NOMO-1 treated with dmso at 0.1 percent for 144 hours (cell line): ENCODE measurements around the gene TSEN34.
A peak's percentile ranks its signal among the peaks of the same experiment; 100 is the strongest.

Source experiments
- DNase-seq: peaks from one replicate; lab custom pipeline; 2025; ENCODE audit not compliant: unreplicated experiment; lab: John Stamatoyannopoulos, UW

TSEN34 gene

DNA sequence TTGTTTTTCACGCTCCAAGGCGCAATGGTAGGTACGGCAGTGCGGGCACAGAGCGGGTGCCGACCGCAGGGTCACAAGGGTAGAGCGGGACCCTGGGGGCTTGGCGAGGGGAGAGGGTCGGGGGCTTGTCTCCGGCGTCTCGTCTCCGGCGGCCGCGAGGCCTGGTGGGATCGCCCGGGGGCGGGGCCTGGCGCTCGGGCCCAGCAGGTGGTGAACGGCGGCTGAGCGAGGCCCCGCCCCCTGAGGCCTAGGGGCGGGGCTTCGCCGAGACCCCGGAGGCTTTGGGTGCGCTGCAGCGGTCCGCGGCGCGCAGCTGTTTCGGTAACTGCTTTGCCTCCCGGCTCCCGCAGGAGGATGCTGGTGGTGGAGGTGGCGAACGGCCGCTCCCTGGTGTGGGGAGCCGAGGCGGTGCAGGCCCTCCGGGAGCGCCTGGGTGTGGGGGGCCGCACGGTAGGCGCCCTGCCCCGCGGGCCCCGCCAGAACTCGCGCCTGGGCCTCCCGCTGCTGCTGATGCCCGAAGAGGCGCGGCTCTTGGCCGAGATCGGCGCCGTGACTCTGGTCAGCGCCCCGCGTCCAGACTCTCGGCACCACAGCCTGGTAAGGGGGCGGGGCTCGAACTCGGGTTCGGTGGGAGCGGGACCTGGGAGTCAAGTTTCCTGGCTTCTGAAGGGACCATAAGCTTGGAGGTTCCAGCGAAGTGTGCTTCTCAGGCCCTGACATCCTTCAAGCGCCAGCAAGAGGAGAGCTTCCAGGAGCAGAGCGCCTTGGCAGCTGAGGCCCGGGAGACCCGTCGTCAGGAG, at the start of gene TSEN34:
Gene TSEN34 (plus strand): TSS at position 298 of the 800 bp plus-strand sequence. CDS start 57 bp downstream, at position 355.
- DNase-seq, result peak; percentile 80

DNA sequence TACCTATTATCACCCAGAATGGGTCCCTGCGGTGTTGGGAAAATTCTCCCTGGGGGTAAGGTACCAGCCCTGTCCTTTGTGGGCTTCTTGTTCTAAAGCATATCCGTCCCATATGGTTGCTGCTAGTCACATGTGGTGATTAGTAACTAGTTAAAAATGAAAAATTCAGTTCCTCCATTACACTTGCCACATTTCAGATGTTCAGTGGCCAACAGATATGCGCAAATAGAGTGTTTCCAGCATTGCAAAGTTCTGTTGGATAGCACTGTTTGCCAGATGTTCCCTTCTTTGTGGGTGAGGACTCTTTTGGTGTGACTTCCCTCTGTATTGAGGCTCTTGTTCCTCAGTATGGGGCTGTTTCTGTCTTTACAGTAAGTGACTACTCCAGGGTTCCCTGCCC, 49.8 kb upstream of the TSEN34 start:
- DNase-seq, result no peak

DNA sequence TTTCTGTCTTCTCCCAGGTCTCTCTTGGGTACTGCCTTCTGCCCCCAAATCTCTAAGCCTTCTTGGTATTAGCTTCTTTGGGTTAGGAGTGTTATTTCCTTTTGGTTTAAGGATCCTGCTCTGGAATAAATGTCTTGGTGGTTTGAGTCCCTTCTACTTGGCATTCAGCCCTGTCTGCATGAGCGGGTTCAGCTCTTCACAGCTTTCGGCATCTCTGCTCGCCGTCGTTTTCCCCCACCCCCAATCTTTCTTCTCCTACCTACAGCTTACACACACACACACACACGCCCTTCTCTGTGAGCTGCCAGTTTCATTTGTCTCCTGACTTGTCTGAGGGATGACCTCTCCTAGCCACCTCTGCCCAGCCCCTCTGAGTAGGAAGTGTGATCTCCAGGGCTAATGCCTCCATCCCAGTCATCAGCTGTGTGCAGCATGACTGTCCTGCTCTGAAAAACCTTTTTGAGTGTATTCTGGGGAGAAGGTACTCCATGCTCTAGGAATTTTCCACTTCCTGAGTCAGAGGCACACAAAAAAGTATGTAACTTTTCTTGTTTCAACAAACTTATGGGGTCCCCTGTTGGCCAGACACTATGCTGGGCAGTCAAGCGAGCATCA, 48.8 kb upstream of the TSEN34 start:
- DNase-seq, result no peak

DNA sequence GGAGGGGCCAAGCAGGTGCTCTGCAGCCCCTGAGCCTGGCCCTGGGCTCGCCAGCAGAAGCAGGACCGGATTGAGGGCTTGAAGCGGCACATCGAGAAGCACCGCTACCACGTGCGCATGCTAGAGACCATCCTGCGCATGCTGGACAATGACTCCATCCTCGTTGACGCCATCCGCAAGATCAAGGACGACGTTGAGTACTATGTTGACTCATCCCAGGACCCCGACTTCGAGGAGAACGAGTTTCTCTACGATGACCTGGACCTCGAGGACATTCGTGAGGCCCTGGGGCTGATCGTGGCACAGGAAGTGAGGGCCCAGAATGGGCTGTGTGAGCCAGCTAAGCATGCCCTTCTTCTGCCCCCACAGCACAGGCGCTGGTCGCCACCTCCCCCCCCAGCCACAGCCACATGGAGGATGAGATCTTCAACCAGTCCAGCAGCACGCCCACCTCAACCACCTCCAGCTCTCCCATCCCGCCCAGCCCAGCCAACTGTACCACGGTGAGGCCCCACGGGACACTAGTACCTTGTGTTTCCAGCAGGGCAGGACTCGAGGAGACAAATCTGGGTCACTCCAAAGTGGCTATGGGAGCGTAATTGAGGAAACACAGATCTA, 45.5 kb upstream of the TSEN34 start:
- no peak for DNase-seq

DNA sequence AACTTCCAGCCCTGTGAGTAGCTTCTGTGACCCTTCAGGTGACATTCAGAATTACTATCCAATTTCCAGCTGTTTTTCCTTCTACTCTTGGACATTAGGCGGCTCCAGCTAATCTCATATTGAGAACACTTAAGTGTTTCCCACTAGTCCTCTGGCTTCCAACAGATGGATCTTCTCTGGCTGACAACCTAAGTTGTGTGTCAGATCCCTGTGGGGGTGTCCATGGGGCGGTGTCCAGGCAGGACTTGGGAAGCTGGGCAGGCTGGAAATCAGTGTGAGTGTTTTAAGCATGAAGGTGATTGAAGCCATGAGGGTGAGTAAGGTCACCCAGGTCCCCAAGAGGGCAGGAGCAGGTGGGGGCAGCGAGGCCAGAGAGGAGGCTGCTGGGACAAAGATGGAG, 43.4 kb upstream of the TSEN34 start:
- DNase-seq, result no peak

DNA sequence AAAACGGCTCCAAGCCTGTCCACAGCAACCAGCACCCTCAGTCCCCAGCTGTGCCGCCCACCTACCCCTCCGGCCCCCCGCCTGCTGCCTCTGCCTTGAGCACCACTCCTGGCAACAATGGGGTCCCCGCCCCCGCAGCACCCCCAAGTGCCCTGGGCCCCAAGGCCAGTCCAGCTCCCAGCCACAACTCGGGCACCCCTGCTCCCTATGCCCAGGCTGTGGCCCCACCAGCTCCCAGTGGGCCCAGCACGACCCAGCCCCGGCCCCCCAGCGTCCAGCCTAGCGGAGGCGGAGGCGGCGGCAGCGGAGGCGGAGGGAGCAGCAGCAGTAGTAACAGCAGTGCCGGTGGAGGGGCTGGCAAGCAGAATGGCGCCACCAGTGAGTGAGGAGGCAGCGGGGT, 43.0 kb upstream of the TSEN34 start:
- no peak for DNase-seq

DNA sequence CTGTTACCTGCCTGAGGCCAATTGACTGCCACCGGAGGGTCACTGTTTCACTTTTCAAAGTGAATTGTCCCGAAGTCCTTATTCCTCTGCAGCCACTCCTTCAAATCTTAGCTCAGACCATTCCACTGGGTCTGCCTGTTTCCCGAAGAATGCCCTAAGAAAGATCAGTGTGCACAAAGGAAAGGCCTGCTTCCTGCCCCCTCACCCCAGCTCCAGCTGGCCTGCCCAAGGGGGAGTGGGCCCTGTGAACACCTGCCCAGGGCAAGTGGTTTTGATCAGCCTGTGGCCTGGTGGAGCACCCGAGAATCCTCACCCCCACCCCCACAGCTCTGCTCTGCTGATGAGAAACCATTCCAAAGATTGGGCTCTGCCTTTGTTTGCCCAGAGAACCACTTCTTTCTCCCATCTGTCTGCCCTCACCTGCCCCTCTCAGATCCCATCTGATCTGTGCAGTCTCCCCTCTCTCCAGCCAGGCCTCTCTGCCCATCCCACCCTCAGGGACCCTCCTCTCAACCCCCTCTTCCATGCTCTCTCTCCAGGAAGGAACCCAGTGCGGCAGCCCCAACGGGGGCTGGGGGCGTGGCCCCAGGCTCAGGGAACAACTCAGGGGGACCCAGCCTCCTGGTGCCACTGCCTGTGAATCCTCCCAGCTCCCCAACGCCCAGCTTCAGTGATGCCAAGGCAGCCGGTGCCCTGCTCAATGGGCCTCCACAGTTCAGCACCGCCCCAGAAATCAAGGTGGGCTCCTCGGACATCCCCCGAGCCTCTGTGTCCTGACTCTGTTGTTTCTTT, 41.9 kb upstream of the TSEN34 start:
- no peak for DNase-seq

DNA sequence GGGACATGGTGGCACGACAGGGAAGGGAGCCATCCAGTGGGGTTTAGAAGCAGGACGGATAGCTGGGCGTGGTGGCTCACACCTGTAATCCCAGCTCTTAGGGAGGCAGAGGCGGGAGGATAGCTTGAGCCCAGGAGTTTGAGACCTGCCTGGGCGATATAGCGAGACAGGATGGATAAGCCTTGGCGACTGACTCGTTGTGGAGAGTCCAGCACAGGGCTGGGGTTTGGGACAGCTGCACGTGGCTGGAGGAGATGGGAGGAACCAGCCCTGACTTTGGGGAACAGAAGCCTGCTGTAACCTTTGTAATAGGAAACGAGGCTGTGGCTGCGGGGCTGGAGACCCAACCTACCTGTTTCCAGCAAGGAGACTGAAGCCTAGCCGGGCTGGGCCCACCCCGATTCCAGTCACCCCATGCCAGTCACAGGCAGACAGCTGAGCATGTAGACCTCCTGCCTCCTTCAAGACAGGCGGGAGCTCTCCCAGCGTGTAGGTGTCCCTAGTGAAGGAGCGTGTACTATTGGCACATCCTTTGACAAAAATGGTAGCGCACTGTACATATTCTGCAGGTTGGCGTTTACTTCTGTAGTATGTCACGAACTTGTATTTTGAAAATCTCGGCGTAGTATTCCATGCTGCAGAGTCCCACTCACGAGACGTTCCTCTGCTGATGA, 39.6 kb upstream of the TSEN34 start:
- DNase-seq, result no peak

DNA sequence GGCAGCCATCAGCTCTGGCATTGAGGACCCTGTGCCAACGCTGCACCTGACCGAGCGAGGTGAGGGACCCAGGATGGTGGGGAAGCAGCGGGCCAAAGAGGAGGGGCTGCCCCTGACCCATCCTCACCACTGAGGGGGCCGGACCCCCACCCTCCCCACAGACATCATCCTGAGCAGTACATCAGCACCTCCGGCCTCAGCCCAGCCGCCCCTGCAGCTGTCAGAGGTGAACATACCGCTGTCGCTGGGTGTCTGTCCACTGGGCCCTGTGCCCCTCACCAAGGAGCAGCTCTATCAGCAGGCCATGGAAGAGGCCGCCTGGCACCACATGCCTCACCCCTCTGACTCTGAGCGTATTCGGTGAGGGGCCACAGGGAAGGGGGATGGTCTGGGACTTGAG, 38.8 kb upstream of the TSEN34 start:
- no peak for DNase-seq

DNA sequence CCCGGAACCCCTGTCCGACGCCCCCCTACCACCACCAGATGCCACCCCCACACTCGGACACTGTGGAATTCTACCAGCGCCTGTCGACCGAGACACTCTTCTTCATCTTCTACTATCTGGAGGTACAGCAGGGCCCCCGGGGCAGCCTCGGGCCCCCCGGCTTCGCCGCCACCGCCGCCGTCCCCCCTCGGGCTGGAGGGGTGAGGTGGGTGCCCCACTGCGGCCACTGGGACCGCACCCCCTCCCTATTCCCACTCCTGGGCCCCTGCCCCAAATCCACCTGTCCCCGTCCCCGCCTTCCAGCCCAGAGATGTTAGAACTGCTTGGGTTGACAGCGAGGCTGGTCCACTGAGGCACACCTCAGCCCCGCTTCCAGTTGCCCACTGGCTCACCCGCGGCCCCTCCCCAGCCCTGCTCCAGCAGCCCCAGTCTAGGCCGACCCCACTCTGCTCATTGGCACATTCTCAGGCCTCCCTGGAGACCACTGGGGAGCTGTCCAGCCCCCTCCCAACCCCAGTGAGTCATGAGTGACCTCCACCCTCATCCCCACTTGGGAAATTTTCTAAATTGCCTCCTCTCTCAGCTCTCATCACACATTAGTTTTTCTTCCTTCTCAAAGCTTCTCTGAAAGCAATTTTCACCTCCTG, 38.1 kb upstream of the TSEN34 start:
- no peak for DNase-seq

DNA sequence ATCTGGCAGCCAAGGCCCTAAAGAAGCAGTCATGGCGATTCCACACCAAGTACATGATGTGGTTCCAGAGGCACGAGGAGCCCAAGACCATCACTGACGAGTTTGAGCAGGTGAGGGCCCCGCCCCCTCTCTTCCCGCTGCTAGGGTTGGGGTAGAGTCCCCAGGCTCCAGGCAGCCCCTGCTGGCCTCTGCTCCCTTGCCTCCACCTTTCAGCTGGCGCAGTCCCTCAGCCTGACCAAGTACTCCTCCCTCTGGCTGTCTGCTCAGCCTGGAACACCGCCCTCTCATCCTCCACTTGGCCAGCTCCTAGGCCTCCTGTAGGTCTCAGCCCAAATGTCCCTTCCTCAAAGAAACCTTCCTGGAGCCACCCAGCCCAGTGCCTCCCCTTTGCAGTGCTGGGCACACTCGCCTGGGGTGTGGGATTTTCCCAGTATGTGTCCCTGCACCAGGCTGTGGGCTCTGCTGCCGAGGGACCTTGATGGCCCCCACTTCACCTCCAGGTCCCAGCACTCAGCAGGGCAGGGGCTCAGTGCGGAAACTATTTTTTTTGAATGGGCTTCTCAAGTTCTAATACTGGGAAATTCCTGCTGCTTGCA, 37.3 kb upstream of the TSEN34 start:
- DNase-seq, result no peak

DNA sequence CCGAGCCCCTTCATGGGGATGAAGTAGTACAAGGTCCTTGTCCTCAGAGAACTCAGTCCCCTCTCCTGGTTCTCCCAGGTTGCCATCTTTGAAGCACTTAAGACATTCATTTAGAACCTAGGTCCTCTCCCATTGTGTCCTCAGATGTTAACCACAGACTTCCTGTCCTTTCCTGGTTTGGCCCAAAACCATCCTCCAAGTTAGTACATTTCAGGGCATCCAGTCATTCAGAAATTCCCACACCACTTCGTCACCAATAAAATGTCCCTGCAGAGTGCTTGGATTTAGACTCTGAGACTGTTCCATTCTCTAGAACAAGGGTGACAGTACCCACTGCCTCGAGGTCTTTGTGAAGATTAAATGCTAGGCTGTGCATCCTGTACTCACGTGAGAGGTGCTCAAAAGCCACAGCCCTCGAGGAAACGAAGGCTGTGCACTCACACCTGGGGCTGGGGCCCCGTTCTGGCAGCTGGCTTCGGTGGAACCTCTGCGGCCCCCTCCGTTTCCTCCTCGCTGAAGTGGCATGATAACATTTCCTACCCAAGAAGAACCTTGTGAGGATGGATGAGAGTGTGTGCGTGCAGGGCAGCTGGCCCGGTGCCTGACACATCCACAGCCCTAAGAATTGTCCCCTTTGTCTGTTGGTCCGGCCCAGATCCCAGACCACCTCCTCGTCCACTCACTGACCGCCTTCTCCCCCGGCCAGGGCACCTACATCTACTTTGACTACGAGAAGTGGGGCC, 36.3 kb upstream of the TSEN34 start:
- DNase-seq, result no peak

DNA sequence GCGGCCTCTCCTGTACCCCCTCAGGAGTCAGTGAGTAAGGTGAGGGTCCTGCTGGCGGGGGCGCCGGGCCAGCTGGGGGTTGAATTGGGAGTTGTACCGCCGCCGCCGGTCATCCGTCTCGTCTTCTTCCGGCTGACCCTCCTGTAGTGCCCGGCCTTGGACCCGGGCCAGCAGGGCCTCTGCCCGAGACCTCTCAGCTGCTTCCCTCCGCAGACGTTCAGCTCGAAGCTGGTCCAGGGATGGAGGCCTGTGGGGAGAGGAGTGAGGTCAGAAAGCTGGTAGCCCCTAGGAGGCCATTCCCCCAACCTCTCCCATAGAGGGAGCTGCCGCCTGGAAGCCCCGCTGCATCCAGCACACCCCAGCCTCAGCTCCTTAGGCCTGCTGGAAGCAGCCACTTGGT, 35.4 kb upstream of the TSEN34 start:
- no peak for DNase-seq

DNA sequence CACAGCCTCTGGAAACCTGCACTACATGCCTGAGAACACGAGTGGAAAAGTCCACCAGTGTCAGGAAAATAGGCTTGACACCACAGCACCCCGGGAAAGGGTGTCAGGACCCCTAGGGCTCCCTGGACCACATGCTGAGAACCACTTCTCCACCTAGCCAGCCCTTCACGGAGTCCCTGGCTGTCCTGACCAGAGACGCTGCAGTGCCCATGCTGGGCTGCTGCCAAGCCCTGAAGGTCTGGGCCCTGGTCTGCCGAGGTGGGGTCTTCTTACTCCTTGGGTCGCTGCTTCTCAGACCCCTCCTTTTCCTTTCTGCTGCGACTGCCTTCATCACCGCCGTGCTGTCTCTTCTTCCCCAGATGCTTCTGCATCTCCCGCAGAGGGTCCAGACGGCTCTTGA, 34.6 kb upstream of the TSEN34 start:
- DNase-seq, result no peak

DNA sequence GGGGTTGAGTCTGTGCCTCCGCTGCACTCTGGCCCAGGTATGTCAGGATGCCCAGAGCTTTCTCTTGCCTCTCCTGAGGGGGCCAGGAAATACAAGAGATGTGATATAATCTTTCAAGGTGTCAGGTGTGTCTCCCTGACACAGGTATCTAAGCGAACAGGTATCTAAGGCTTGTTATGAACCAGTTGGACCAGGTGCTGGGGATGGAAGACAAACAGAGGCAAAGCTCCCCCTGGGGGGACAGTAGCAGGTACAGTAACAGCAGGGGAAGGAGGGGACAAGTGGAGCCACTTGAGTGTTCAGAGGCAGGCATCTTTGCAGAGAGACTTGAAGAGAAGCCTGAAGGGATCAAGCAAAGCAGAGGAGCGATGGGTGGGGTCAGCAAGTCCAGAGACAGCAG, 34.2 kb upstream of the TSEN34 start:
- DNase-seq, result no peak

DNA sequence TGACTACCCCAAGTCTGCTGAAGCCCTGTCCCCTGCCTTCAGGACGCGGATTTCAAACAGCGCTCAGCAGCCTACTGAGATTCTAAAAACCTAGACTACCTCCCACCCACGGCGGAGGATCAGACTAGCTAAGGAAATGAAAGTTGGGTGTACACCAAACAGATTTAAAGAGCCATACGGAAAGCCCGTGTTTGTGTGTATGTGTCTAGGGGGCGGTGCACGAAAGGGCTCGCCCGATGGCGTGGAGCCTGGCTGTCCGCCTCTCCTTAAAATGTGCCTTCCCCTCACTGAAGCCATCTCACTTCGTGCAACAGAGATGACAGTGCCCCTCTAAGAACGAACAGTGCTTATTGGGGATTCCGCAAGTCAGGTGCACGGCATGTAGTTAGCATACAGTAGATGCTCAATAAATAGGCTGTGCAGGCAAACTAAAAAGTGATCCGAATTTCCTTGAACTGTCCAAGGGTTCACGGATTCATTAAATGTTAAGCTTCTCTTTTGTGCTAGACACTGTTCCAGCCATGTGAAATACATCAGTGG, 32.2 kb upstream of the TSEN34 start:
- DNase-seq, result peak; percentile 24

DNA sequence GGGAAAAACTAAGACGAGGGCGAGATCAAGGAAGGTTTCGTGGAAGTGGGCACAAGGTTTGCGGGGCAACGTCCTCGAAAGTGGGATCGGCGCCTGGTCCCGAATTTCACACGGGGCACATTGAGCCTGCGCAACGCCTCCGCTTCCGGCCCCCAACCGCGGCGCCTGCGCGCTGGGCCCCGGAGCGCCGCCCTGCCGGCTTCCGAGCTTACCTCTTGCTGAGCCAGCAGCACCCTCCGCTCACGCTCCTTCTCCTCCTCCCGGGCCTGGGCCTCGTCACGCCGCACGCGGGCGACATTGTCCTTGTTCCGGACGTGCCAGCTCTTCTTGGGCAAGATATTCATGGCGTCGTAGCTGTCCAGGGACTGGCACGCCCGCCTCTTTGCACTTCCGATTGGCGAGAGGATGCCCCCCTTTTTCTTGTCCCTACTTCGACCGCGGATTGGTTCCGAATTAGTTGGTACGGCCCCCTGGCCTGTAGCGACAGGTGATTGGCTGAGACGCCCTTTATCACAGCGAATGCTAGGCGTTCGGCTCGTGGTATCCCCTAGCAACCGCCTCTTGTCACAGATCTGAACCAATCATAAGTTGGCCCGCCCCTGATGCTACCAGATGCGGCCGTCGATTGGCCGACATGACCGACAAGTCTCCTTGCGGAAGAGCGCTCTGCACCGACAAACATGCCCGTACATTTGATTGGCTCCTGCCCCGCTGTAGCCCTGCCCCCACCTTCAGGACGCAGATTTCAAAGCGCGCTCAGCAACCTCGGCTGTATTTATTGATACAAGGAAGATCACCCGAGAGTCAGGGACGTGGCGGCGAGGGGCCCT, 31.5 kb upstream of the TSEN34 start, which contains the start of gene LENG1:
Gene LENG1 (minus strand): TSS at position 370 of the 830 bp plus-strand sequence. CDS start 26 bp downstream, at position 344.
- DNase-seq, result peak; percentile 99

DNA sequence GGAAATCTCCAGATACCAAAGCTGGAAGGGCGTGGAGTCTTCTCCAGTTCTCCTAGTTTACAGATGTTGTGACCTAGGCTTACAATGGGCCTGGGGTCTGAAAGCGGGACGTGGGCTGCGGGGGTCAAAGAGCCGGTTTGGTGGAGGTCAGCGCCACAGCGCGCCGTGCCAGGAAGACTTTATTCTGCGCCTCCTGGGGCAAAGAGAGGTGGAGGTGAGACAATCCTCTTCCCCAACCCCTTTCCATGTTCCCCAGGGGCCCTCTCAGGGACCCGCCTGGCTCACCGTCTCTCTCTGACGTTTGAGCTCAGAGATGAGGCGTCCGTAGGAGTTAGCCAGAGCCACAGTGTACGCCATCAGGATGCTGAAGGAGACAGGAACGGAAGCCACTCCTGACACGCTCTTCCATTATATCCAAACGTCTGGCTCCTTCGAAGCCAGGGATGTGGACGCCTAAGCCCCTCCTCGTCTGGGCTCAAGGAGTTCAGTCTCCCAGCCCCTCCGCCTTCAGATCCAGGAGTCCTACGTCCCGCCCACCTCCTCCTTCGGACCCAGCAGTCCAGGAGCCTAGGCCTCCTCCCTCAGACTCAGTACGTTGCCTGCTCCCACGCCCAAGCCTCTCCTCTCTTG, 30.8 kb upstream of the TSEN34 start:
- DNase-seq, result no peak
